ENCODE results near the gene ROBO1. TPM values are rescaled to one million over a fixed set of nuclear protein-coding genes. Genes with fewer than 3 reads are reported as not detected.

The ROBO1 gene
- total and polyA plus RNA-seq, 2 of the 8 experiments (the other 6 are each of a cell fraction or from before 2014, with no cell fraction given), result 51.4 to 91.0 TPM

GRCh38 chr3:79514069-79514468, 253.7 kb downstream of the ROBO1 start:
- CTCF ChIA-PET (ENCODE audit: partially characterized antibody), result interaction anchor here (1.4 kb wide), 1 partner anchor 13 kb away, joined by 3 read pairs; no protein-coding TSS in a partner anchor
- H3K4me1 ChIP-seq (replicated peaks in 1 of 4; ENCODE audit: control insufficient read depth in 3 of 4, insufficient read depth in 4 of 4, low read length in 3 of 4), result peaks cover 0 to 3% (median 0%) of the 10 kb centered on the region in 4 experiments; a peak in 1 of 7 replicates
- H3K56ac ChIP-seq (replicated peaks; ENCODE audit: insufficient read length, low read depth, low read length), result no peak overlapping the region
- H4K8ac ChIP-seq (ENCODE audit: extremely low read depth, insufficient read depth, low read length), result no peak overlapping the region
- DNase-seq (ENCODE audit: low read depth in 1 of 2, low spot score in 2 of 2) (no peak), FAIRE-seq (no peak)
- no peak overlapping the region for H2BK12ac ChIP-seq (ENCODE audit: low read depth, low read length)
- H4K5ac ChIP-seq (ENCODE audit: insufficient read length, low read depth, low read length), result no peak overlapping the region
- POLR2A ChIA-PET (ENCODE audit: partially characterized antibody), result no interaction called here
- H4K91ac ChIP-seq (replicated peaks; ENCODE audit: insufficient read length, low read length), result no peak overlapping the region
- H3K36me3 ChIP-seq (ENCODE audit: control insufficient read depth in 2 of 4, insufficient read depth in 4 of 4, low read length in 3 of 4), result no peaks in the 10 kb centered on the region
- no peak overlapping the region for H3K9ac ChIP-seq (replicated peaks in 1 of 4; ENCODE audit: extremely low read depth in 1 of 4, low read depth in 3 of 4, low read length in 3 of 4)
- no peak overlapping the region for H2AK5ac ChIP-seq (ENCODE audit: low read depth, low read length)
- no peak overlapping the region for H3K27ac ChIP-seq (ENCODE audit: low read depth, low read length)
- H2AFZ ChIP-seq (ENCODE audit: low read length), result no peak overlapping the region
- no peak overlapping the region for H3K23ac ChIP-seq (ENCODE audit: insufficient read length)
- H3K18ac ChIP-seq (ENCODE audit: extremely low read depth, low read length), result no peak overlapping the region
- no peak overlapping the region for H2BK120ac ChIP-seq (replicated peaks; ENCODE audit: low read depth, low read length)
- no peak overlapping the region for H2BK5ac ChIP-seq (ENCODE audit: low read depth, low read length)
- no peaks in the 10 kb centered on the region for H3K79me2 ChIP-seq (ENCODE audit: control insufficient read depth in 1 of 2, insufficient read depth in 2 of 2, low read length in 2 of 2)
- H3K9me3 ChIP-seq (ENCODE audit: insufficient read depth in 2 of 2, low read depth in 1 of 2, low read length in 1 of 2), result no peaks in the 10 kb centered on the region
- H3K4me2 ChIP-seq (ENCODE audit: insufficient read depth in 1 of 2, low read depth in 2 of 2, low read length in 2 of 2), result no peak overlapping the region
- no peaks in the 10 kb centered on the region for H4K20me1 ChIP-seq (replicated peaks in 1 of 2; ENCODE audit: control insufficient read depth in 1 of 2, insufficient read depth in 2 of 2, low read length in 2 of 2)
- no peak overlapping the region for H3K4me3 ChIP-seq (ENCODE audit: extremely low read depth in 1 of 4, insufficient read depth in 2 of 4, low read depth in 3 of 4, low read length in 4 of 4)
- no peak overlapping the region for H3K4ac ChIP-seq (replicated peaks; ENCODE audit: insufficient read length, low read depth, low read length)
- no peak overlapping the region for H2BK15ac ChIP-seq (ENCODE audit: low read length)
- H2BK20ac ChIP-seq (ENCODE audit: low read length), result no peak overlapping the region
- no peaks in the 10 kb centered on the region for H3K79me1 ChIP-seq (ENCODE audit: low read depth, low read length)
- no peaks in the 10 kb centered on the region for H3K23me2 ChIP-seq (ENCODE audit: low read depth, low read length)
- no peaks in the 10 kb centered on the region for H3K27me3 ChIP-seq (replicated peaks in 1 of 4; ENCODE audit: control insufficient read depth in 3 of 4, extremely low read depth in 1 of 4, insufficient read depth in 3 of 4, low read length in 3 of 4)
- no peak overlapping the region for H3K14ac ChIP-seq (ENCODE audit: insufficient read length)
- no peak for TF ChIP-seq USF2 (IDR thresholded peaks at IDR 0.05; ENCODE audit: low read length)
- WGBS, 2 experiments (ENCODE audit: extremely low coverage in 1 of 2, insufficient coverage in 1 of 2, insufficient read length in 1 of 2, insufficient replicate concordance in 2 of 2, low coverage in 1 of 2, low lambda C conversion rate in 2 of 2, missing lambda C conversion rate in 1 of 2), result 82% methylated on average over 3 of the region's 3 CpGs; no CpG with 5 or more reads in 1 of the 2 experiments
